GM18873 (cell line): ENCODE data around the gene KANSL1L.
"Not testable (repeated sequence)": the region's sequence is repeated elsewhere in the genome, so short reads cannot be mapped to it uniquely, and the experiment has no call there.

ENCODE experiments used
- ATAC-seq: cut with Tn5 transposase; IDR thresholded peaks from one replicate; pipeline ENCODE4 v1.9.1; 2021; ENCODE audit warnings: mild to moderate bottlenecking, moderate library complexity, moderate number of reproducible peaks; ENCODE audit not compliant: unreplicated experiment, low FRiP score

Gene KANSL1L

DNA sequence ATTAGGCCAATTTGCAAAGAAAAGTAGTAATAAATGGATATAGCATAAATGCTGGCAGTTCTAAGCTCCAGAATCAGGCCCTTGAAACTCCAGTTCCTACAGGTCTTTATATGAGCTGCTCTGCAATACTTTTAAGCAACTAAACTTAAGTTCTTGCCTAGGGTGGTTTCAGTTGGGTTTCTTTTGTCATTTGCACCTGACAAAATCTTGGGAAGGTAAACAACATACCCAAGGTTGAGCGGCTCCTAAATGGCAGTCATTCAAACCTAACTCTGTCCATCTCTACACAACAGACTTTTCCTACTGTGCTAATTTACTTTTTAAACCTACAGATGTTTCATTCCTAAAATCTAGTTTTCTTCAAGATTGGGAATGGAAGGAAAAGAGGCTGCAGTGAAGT is 9.3 kb upstream of the KANSL1L start:
- no peak for ATAC-seq

DNA sequence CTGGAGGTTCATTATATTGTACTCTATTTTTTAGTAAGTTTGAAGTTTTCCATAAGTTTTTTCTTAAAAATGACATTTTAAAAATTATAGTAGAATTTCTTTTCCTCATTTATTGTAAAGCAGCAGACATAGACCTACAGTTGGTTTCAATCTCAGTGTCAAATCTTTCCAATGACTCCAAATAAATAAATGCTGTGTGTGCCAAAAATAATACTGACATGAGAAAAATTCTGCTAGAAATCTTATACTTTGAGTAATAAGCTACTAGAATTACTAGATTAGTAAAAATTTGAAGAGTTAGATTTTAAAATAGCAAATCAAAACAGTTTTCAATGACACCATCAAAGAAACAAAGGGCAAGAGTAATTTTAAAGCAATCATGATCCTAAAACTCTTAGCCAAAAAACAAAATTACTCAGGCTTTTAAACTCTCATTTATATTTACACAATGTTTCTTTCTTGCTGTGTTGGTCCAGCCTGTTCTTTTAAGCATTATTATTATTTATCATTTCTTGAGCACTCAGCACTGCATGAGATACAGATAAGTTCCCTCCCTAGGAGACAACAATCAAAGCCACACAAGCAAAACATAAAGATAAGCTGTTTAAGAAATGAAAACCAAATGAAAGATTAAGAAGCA is 8.3 kb upstream of the KANSL1L start:
- no peak for ATAC-seq

DNA sequence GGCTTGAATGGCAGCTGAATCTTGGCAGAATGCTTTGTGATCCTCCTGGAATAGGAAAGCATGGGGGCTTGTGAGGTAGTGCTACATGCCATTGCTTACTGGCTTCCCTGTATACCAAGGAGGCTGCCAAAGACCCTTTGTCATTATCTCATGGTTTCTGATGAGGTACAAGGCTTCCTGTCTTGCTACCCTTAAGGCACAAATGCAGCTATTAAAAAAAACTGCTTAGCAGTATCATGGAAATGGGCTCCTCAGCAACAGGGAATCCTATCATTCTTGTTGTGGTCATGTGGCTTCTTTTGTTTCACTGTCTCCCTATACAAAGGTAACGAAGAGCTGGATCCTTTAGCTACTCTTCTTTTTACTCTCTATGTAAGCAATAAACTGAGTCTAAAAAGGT is 6.6 kb upstream of the KANSL1L start:
- ATAC-seq = no peak

DNA sequence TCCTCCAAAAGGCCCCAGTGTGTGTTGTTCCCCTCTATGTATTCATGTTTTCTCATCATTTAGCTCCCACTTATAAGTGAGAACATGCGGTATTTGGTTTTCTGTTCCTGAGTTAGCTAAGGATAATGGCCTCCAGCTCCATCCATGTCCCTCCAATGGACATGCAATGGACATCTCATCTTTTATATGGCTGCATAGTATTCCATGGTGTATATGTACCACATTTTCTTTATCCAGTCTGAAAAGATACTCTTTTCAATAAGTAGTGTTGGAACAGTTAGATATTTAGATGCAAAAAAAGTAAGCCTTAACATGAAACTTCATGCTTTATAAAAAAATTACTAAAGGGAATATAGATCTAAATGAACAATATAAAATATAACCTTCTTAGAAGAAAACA is 5.9 kb upstream of the KANSL1L start:
- not testable (repeated sequence) for ATAC-seq

DNA sequence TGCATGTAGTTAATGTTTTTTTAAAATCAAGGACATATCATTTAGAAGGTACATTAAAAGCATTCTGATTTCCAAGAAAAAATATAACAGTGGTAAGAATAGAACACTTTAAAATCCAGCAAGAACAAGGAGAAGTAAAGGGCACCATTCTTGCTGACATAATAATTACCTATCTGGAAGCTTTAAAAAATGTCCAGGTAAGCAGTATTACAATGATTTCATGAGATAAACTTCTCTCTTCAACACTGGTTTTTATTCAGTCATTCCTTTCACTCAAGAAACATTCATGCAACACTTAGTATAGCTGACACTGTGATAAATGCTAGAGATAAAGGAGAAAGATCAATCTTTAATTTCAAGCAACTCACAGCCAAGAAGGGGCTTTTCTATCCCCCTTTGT is 2.9 kb upstream of the KANSL1L start:
- ATAC-seq = no peak

DNA sequence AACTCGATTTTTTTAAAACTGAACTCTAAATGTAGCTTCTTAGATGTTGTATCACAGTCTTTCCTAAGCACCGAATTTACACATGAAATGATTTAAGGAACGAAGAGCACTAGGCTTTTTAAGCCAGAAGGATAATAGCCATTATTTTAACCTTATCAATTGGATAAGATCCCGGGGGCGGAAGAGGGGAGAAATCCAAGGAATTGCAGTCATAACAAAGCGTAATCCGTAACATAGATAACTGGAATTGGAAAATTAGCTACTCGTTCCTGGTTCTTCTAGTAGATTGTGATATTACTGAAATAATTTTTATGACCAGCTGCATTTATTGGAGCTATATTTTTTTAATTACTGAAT is 988 bp upstream of the KANSL1L start:
- no peak for ATAC-seq

DNA sequence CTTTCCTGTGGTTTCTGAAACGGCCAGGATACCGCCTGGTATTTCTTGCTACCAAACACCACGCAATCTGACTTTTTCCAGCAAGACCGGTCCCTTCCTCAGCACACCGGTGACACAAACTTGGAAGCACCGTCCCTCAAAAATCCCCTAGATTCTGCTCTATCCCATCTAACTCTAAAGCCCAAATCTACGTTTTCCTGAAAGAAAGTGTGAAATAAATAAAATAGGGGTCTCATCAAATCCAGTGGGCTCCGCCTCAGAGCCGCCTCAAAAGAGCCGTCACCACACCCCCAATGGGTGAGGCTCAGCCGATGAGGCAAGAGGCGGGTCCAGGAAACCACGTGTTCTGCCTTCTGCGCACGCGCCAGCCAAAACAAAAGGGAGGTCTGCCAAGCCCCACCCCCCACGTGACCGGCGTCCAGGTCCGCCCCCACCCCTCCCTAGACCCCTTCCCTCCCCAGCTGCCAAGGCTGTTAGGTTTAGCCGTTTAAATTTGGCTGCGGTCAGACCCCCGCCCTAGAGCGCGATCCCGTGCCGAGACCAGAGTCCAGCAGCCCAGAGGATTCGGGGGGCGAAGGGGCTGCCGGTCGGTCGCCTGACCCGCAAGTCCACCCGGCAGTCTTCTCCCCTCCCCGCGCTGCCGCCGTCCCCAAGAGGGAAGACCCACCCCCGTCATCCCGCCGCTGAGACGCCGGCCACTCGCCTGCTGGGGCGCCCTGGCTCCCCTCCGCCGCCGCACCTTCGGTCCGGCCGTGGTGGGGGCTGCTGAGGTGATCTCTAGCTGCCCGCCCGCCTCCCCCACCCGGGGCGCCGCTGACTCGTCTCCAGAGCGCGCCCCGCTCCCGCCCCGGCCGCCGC is 534 bp downstream of the KANSL1L start:
- peak; percentile 74 for ATAC-seq

DNA sequence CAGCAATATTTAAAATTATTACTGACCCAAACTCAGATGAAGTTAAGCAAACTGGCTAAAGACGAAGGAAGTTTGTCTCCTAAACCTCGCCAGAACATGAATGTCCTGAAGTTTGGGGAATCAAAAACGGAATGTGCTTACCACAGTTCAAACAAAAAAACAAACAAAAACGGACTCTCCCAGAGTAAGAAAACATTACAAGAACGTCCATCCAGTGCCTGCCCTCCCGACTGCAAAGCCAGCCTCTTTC is 1.1 kb downstream of the KANSL1L start:
- ATAC-seq = no peak

DNA sequence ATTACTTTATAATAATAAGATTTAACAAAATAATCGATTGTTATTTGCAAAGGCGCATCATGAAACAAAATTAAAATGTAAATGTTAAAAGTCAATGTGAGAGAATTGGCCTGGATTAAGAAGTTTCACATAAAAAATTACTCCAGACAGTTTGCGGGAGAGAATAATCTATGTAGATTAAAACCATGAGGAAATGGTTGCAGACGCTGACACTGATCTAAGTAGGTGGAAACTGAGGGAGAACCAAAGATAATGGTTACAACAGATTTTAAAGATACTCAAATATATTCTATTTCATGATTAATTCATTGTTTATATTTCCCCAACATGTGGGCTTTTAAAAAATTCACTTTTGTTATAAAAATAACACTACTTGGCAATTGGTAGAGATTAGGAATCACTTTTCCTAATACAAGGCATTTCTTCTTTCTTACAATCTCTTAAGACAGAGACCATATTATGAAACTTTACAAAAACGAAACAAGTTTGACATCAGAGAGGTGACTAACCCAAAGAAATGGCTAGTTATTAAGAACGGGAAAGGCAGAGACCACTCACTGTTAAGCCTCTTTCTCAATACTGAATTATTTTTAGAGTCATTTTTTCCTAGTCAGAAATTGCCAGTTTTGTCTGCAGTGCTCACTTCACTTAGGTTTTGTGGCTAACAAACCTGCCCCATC is 1.6 kb downstream of the KANSL1L start:
- peak; percentile 36 for ATAC-seq

DNA sequence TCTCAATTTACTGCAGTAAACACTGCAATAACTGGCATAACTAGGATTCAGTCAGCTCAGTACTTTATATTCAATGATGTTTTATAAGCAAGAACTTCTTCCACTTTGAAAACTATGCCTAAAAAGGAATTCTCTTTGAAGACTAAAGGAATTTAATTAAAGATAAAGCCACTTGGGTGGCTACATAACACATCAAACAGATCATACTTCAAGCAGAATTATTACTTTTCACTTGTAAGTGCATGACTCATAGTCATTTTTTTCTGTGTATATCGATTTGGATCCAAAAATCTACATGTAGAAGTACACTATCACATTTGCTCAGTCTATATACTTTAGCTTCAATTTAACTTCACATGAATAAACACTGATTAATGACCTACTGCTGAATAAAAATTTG is 4.0 kb downstream of the KANSL1L start:
- ATAC-seq = no peak

DNA sequence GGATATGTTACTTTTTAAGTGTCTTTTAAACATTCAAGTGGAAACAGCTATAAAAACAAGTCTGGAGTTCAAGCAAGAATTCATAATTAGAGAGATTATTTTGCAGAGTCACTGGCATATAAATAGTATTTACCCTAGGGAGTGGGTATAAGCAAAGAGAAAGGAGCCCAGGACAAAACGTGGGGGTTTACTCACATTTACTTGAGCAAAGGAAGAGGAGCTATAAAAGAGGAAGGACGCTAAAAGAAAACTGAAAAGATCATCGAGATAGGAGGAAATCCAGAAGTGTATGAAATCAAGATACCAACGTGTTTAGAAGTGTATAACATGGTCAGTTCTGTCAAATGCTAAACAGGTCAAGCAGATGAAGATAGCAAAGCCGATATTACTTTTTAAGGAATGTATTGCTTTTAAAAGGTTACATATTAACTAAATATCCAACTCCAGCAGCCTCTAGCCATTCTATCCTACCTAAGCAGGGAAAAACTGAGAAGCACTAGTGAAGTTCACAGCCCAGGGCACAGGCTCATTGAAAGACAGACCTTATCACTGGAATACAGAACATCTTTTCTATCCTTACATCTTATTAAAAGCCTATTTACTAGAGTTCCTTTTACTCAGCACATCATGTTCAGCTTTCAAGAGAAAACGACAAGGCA is 8.6 kb downstream of the KANSL1L start:
- no peak for ATAC-seq

DNA sequence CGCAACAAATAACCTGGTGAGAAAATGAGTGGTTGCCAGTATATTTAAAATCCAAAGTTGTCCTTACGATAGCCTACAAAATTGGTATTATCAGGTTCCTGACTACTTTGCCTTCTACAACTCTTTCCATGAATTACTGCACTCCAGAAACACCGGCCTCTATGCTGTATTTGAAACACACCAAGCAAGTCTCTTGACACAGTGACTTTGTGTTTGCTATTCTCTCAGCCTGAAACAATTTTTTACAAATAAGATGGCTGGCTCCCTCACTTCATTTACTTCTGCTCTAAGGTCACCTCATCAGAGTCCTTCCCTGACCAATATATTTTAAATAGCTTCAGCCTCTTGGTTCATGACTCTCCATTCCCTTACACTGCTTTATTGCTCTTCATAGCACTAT is 12.2 kb downstream of the KANSL1L start:
- no peak for ATAC-seq

DNA sequence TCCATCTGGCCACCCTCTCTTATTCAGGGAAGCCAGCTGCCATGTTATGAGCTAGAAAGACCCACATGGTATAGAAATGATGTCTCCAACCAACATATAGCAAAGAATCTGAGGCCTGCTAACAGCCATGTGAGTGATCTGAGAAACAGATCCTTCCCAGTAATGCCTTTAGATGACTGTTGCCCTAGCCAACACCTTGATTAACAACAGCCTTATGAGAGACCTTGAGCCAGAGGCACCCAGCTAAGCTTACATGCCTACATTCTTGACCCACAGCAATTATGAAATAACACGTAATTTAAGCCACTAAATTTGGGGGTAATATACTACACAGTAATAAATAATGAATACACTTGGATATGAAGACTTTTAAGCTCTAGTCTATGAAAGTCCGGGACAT is 13.0 kb downstream of the KANSL1L start:
- no peak for ATAC-seq

DNA sequence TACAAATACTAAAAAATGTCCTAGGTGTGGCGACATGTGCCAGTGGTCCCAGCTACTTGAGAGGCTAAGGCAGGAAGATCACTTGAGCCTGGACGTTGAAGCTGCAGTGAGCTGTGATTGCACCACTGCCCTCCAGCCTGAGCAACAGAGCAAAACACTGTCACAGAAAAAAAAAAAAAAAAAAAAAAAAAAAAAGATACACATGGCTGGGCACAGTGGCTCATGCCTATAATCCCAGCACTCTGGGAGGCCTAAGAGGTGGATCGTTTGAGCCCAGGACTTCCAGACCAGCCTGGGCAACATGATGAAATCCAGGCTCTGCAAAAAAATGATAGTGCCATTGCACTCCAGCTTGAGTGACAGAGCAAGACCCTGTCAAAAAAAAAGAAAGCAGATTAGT is 13.7 kb downstream of the KANSL1L start:
- ATAC-seq = no peak

DNA sequence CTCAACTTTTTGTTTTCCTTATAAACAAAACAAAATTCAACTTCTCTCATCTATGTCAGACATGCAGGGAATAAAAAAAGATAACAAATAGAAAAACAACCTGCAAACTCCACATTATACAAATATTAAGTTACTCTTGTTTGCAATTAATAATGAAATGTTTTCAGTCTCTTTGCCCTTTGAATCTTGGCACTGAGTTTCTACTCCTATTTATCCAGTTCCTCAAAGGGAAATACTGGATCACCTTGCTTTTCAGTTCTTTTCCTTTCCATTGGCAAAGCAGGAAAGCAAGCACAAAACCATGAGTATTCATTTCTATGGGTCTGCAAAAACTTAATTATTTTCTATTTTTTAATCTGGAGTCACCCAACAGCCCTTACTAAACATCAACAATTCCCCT is 23.6 kb downstream of the KANSL1L start:
- ATAC-seq = no peak

DNA sequence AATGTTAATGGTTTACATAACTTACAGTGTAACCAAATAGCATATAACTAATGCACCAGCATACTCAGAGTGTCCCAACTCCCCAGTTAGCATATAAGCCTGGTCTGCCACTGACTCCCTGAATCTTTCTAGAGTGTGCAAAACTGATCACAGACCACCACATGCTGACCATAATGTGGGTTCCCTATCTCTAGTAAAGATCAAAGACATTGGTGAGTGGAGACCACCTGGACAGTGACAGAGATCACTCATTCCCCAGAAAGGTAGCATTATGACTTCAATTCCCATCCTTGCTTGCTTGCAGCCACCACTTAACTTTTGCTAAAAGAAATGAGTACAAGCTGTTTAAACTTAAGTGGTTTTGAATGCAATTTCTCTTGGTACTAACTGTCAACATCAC is 39.0 kb downstream of the KANSL1L start:
- no peak for ATAC-seq

DNA sequence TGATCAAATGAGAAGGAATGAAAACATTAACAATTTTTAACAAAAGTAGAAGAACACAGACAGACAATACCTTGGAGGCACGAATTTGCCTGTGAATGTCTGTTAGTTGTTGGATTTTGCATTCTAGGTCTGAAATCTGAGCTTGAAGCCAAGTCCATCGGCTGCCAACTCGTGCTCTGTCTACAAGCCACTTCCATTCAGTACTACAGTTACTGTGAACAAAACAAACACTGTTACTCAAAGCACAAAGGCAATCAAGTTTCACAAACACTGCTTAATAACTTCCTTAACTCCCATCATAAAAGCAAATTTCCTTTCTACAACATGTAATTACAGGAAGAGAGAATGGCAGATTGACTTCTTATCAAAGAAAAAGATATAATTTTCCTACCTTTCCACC is 42.2 kb downstream of the KANSL1L start:
- no peak for ATAC-seq

DNA sequence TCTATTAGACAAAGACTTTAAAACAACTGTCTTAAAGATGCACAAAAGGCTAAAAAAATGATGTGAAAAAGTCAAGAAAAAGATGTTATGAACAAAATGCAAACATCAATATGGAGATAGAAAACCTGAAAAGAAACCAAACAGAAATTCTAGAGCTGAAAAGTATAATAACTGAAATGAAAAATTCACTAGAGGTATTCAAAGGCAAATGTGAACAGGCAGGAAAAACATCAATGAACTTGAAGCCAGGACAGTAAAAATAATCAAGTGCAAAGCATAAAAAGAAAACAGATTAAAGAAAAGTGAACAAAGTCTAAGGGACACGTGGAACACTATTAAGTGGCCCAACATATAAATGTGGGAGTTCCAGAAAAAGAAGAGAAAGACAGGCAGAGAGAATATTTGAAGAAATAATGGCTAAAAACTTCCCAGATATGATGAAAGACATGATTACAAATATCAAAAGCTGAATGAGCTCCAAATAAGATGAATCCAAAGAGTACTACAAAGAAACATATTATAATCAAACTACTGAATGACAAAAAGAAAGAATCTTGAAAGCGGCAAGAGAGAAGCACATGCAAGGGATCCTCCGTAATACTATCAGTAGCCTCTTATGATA is 57.5 kb downstream of the KANSL1L start:
- no peak for ATAC-seq

DNA sequence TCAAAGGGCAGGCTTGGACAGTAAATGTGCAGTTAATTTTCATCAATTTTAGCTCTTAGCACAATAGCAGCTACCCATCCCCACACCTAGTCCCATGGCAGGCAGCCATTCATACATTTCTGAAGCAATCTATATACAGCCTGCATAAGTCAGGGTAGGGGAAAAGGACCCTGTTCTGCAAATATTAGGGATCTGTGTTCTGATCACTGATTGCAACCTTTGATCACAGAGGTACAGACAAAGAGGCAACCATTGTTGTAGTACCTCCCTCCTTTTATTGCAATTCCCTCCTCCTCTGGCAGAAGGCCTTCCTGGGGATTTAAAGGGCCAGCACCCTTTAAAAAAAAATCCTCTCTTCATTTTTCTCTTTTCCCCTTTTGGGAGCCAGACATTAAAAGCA is 58.3 kb downstream of the KANSL1L start:
- no peak for ATAC-seq

DNA sequence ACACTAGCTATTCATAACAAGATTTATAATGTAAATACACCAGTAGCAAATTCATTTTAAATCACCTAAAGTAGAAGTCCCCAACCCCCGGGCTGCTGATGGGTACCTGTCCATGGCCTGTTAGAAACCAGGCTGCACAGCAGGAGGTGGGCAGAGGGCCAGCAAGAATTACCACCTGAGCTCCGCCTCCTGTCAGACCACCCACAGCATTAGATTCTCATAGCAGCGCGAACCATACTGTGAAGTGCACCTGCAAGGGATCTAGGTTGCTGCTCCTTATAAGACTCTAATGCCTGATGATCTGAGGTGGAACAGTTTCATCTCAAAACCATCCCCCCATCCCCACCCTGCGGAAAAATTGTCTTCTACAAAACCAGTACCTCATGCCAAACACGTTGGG is 71.3 kb downstream of the KANSL1L start:
- ATAC-seq = no peak

DNA sequence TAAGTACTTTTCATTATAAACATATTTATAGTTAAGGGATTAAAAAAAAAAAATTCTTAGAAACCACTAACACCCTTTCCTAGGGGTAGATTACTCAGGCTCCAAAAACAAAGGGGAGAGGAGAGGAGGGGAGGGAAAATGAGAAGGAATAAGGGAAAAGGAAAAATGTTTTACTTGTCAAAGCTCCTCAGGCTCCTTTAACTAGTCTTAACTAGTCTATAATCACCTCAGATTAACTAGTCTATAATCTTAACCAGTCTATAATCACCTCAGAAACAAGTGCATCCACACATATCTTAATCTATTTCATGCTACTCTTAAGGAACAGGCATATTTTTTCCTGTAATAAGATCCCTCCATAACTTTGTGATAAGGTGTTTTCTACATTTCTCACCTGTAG is 76.4 kb downstream of the KANSL1L start:
- no peak for ATAC-seq
